Measurements from ENCODE around the gene MROH7.

The MROH7 gene

GRCh38 chr1:54599211-54599823 lies 42.3 kb upstream of the MROH7 start:
- no peak for DNase-seq (ENCODE audit: low read depth)
- H3K4me3 ChIP-seq (ENCODE audit: control insufficient read depth, low read depth, low read length), result no peak overlapping the region
- no peak for TF ChIP-seq CTCF (IDR thresholded peaks at IDR 0.05; ENCODE audit: control insufficient read depth, insufficient read depth, low read depth, low read length, missing control alignments)

- no peak for DNase-seq (ENCODE audit: low read depth)
- TF ChIP-seq CTCF (IDR thresholded peaks at IDR 0.05; ENCODE audit: control insufficient read depth, insufficient read depth, low read depth, low read length, missing control alignments), result no peak
- H3K4me3 ChIP-seq (ENCODE audit: control insufficient read depth, low read depth, low read length), result no peak overlapping the region
These were observed 40.5 kb upstream of the MROH7 start for GRCh38 chr1:54600947-54601721.

- no peak overlapping the region for H3K4me3 ChIP-seq (ENCODE audit: control insufficient read depth, low read depth, low read length)
- no peak for DNase-seq (ENCODE audit: low read depth)
- no peak for TF ChIP-seq CTCF (IDR thresholded peaks at IDR 0.05; ENCODE audit: control insufficient read depth, insufficient read depth, low read depth, low read length, missing control alignments)
These were observed 39.9 kb upstream of the MROH7 start for GRCh38 chr1:54601730-54602129.

- H3K4me3 ChIP-seq (ENCODE audit: control insufficient read depth, low read depth, low read length), result no peak overlapping the region
- TF ChIP-seq CTCF (IDR thresholded peaks at IDR 0.05; ENCODE audit: control insufficient read depth, insufficient read depth, low read depth, low read length, missing control alignments), result no peak
- no peak for DNase-seq (ENCODE audit: low read depth)
These were observed 39.0 kb upstream of the MROH7 start for GRCh38 chr1:54602554-54602953.

- TF ChIP-seq CTCF (IDR thresholded peaks at IDR 0.05; ENCODE audit: control insufficient read depth, insufficient read depth, low read depth, low read length, missing control alignments), result no peak
- H3K4me3 ChIP-seq (ENCODE audit: control insufficient read depth, low read depth, low read length), result no peak overlapping the region
- DNase-seq (ENCODE audit: low read depth), result no peak
These were observed 38.3 kb upstream of the MROH7 start for GRCh38 chr1:54603241-54603640.

GRCh38 chr1:54604051-54604450 lies 37.5 kb upstream of the MROH7 start:
- DNase-seq (ENCODE audit: low read depth), result no peak
- no peak overlapping the region for H3K4me3 ChIP-seq (ENCODE audit: control insufficient read depth, low read depth, low read length)
- TF ChIP-seq CTCF (IDR thresholded peaks at IDR 0.05; ENCODE audit: control insufficient read depth, insufficient read depth, low read depth, low read length, missing control alignments), result no peak

All from AG09309 (cell line).